LHCN-M2 (cell line): Measurements from ENCODE around the gene TMEM215. TPM values are rescaled to one million over a fixed set of nuclear protein-coding genes. Genes with fewer than 3 reads are reported as not detected.
"Not testable (repeated sequence)": the region's sequence is repeated elsewhere in the genome, so short reads cannot be mapped to it uniquely, and the experiment has no call there.

Experiments used
- DNase-seq: peaks from one replicate; pipeline ENCODE4 v3.0.0-alpha.2; 2012; ENCODE audit warnings: low read depth
- polyA plus RNA-seq: library from polyadenylated mRNA; unstranded; fragments of >200 nt; gene quantifications from one replicate; pipeline ENCODE4 v1.2.1, GENCODE V29; 2012; ENCODE audit warnings: missing spikeins
- total RNA-seq: library from RNA; depleted of rRNA; stranded (reverse); fragments of >200 nt; gene quantifications from 2 replicates; pipeline ENCODE4 v1.2.3, GENCODE V29; 2014; rRNA removed

TMEM215 gene, protein sequence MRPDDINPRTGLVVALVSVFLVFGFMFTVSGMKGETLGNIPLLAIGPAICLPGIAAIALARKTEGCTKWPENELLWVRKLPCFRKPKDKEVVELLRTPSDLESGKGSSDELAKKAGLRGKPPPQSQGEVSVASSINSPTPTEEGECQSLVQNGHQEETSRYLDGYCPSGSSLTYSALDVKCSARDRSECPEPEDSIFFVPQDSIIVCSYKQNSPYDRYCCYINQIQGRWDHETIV
- total RNA-seq, result not detected in 2 replicates
- not detected for polyA plus RNA-seq

DNA sequence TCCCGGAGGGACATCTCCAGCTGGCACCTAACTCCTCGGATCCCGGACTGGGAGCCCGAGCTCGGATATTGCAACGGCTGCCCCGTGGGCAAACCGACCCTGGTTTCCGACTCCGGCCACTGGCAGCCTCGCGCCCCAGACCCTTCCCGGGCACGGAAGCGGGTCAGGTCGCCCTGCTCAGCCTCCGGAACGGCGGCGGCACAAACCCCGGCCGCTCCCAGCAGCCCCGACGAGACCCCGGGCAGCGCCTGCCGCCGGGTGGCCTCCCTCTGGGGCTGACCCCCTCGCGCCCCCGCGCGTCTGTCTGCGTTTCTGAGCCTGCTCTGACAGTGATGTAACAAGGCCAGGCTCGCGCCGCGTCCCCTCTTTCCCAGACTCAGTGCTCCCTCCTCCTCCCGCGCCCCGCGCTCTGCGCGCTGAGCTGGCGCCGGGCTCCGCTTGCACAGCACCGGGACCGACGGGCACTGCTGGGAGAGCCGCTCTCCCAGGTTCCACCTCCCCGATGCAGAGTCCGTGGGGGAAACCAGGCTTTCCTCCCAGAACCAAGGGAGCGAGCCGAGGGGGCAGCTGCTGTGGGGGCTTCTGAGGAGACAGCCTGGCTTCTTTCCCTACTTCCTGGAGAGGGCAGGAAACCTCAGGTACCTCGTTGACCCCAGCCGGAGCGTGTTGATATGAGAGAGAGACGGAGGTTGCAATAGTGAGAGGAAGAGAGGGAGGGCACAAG lies at the start of gene TMEM215:
TSS of gene TMEM215 (plus strand) at position 373 of the 724 bp plus-strand sequence. CDS start 644 bp downstream, outside the sequence.
- no peak for DNase-seq

DNA sequence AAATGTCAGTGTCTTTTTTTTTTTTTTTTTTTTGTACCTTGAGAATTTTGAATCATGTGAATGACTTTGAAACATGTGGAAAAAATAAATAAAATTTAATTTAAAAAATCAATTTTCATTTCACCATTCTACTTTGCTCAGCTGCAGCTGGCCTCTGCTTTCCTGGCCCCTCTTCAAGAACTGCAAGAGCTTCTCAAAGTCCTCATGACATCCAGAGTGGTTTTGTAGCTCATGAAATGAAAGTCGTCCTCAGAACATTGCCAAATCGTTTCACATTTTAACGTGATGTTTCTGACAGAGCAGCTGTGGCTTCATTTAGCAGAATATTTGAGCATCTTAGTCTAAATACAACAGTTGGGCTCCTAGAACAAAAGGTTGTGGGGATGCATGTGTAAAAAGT lies 47.9 kb upstream of the TMEM215 start:
- no peak for DNase-seq

- DNase-seq, result no peak
Observed at GRCh38 chr9:32737378-32737777, 46.0 kb upstream of the TMEM215 start.

DNA sequence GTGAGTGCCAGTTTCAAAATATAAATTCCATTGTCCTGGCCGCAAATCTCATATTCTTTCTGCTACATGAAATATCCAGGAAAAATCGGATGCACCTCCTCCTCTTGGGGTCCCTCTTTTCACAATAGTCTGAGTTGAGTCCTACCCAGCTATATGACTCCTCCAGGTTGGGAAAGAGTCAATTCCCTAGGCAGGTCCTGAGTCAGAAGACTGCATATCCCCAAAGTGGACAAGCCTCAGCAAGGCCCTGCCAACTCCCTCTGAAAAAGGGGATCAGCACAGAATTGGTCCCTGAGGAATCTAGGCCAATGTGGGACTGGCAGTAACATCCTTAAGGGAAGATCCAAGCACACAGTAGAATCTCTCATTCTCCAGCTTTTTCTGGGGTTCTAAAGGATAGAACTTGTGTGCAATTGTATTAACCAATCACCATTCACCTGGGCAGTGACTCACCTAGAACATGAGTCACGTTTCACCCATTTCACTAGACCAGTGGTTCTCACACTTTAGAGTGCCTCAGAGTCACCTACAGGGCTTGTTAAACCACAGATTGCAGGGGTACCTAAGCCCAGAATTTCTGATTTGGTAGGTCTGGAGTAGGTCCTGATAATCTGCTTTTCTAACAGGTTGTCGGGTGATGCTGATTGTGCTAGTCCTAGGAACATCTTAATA lies 44.7 kb upstream of the TMEM215 start:
- DNase-seq, result no peak

- DNase-seq, result no peak
Observed at GRCh38 chr9:32741706-32742105, 41.6 kb upstream of the TMEM215 start.

- no peak for DNase-seq
Observed at GRCh38 chr9:32742296-32742695, 41.0 kb upstream of the TMEM215 start.

GRCh38 chr9:32748013-32748412 lies 35.3 kb upstream of the TMEM215 start:
- no peak for DNase-seq

DNA sequence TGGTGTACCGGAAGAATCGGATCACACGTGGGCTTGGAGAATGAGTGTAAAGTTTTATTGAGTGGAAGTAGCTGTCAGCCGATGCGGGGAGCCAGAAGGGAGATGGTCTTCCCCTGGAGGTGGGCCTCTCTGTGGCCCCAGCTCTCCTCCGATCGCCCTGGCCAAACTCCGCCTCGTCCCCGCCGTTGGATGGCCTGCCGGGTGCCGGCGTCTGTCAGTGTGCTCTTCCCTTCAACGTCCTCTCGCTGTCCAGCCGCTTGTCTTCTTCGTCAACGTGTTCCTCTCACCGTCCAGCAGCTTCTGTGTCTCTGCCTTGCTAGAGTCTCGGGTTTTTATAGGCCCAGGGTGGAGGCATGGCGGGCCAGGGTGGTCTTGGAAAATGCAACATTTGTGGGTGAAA lies 27.6 kb upstream of the TMEM215 start:
- no peak for DNase-seq

DNA sequence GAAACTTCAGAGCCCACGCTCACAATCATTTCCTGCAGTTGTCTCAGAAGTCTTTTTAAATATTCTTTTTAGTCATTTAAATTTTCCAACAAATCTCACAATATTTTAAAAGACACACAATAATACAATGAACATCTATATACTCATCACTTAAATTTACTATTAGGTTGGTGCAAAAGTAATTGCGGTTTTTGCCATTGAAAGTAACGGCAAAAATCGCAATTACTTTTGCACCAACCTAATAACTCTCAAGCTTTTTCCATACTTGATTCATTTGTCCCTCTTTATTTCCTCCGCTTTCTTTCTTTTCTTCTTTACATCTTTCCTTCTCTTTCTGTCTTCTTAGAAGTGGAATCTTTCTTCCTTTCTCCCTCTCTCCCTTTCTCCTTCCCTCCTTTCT lies 19.2 kb upstream of the TMEM215 start:
- DNase-seq, result no peak

- DNase-seq, result no peak
Observed at GRCh38 chr9:32775283-32775682, 8.1 kb upstream of the TMEM215 start.

DNA sequence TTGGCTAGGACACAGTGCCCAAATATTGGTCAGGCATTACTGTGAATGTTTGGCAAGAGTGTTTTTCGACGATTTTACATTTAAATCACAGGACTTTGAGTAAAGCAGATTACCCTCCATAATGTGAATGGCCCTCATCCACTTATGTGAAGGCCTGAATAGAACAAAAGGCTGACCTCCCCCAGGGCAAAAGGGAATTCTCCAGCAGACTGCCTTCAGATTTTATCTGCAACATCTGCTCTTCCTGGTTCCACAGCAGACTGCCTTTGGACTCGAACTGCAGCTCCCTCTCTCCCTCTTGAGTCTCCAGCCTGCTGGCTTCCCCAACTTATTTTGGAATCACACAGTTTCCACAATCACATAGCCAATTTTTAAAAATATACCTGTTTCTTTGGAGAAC lies 7.1 kb upstream of the TMEM215 start:
- DNase-seq, result no peak

GRCh38 chr9:32782476-32783167 lies 718 bp upstream of the TMEM215 start:
- no peak for DNase-seq

GRCh38 chr9:32787816-32788215 lies 4.5 kb downstream of the TMEM215 start:
- DNase-seq, result no peak

- DNase-seq, result not testable (repeated sequence)
Observed at GRCh38 chr9:32796015-32796414, 12.7 kb downstream of the TMEM215 start.

GRCh38 chr9:32801530-32801929 lies 18.2 kb downstream of the TMEM215 start:
- DNase-seq, result no peak

GRCh38 chr9:32807217-32807616 lies 23.9 kb downstream of the TMEM215 start:
- no peak for DNase-seq

- DNase-seq, result no peak
Observed at GRCh38 chr9:32811246-32811645, 27.9 kb downstream of the TMEM215 start.

- DNase-seq, result no peak
Observed at GRCh38 chr9:32820322-32820721, 37.0 kb downstream of the TMEM215 start.

GRCh38 chr9:32823101-32823500 lies 39.8 kb downstream of the TMEM215 start:
- no peak for DNase-seq

GRCh38 chr9:32823551-32823950 lies 40.2 kb downstream of the TMEM215 start:
- no peak for DNase-seq

DNA sequence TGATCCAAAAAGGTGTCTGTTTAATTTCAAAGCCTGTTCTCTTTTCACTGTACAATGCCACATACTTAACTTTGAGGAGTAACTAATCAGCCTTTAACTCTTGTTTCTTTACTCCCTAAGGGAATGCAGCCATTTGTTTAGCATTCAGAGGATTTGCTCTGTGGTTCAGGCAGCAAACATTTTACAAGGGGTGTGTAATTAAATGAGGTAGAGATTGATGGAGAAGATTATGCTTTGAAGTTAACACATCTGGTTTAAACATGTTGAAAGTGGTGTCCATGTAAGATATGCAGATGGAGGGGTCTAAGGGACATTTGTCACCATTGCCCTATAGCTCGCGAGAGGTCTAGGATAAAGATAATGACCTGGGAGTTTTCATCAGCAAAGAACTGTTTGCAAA lies 41.9 kb downstream of the TMEM215 start:
- DNase-seq, result no peak

- no peak for DNase-seq
Observed at GRCh38 chr9:32828861-32829260, 45.5 kb downstream of the TMEM215 start.
